ENCODE data around the gene ACKR3. TPM values are rescaled to one million over a fixed set of nuclear protein-coding genes. Genes with fewer than 3 reads are reported as not detected.

ACKR3 gene
- total RNA-seq, 1 donor from 2014 or later: 55.5 TPM

GRCh38 chr2:236533343-236533742 is 36.3 kb upstream of the ACKR3 start:
- H3K9me3 ChIP-seq: no peaks in the 10 kb centered on the region
- intact Hi-C loops (cut with DNase I): no loop called here
- no peak overlapping the region for H3K4me3 ChIP-seq
- DNase-seq (ENCODE audit: extremely low spot score in 2 of 2): peak in 1 of 2 donors; percentile 52
- no peak overlapping the region for H3K27ac ChIP-seq
- H3K36me3 ChIP-seq: no peaks in the 10 kb centered on the region
- TF ChIP-seq POLR2A (IDR thresholded peaks at IDR 0.05) (no peak), POLR2AphosphoS5 (IDR thresholded peaks at IDR 0.05; ENCODE audit: insufficient read depth in 1 of 2, low read depth in 1 of 2) (no peak), CTCF (IDR thresholded peaks at IDR 0.05) (no peak)
- H3K27me3 ChIP-seq: no peaks in the 10 kb centered on the region
- H3K4me1 ChIP-seq: no peaks in the 10 kb centered on the region

GRCh38 chr2:236535024-236535423 is 34.6 kb upstream of the ACKR3 start:
- H3K4me1 ChIP-seq: no peaks in the 10 kb centered on the region
- H3K4me3 ChIP-seq: no peak overlapping the region
- TF ChIP-seq POLR2AphosphoS5 (IDR thresholded peaks at IDR 0.05; ENCODE audit: insufficient read depth in 1 of 2, low read depth in 1 of 2) (no peak), POLR2A (IDR thresholded peaks at IDR 0.05) (no peak), CTCF (IDR thresholded peaks at IDR 0.05) (no peak)
- DNase-seq (ENCODE audit: extremely low spot score in 2 of 2): peak in 1 of 2 donors; percentile 37
- H3K27ac ChIP-seq: no peak overlapping the region
- H3K9me3 ChIP-seq: no peaks in the 10 kb centered on the region
- no peaks in the 10 kb centered on the region for H3K27me3 ChIP-seq
- no peaks in the 10 kb centered on the region for H3K36me3 ChIP-seq
- intact Hi-C loops (cut with DNase I): no loop called here

- TF ChIP-seq POLR2AphosphoS5 (IDR thresholded peaks at IDR 0.05; ENCODE audit: insufficient read depth in 1 of 2, low read depth in 1 of 2) (no peak), POLR2A (IDR thresholded peaks at IDR 0.05) (no peak), CTCF (IDR thresholded peaks at IDR 0.05) (no peak)
- no peak overlapping the region for H3K4me3 ChIP-seq
- H3K4me1 ChIP-seq: no peaks in the 10 kb centered on the region
- no peaks in the 10 kb centered on the region for H3K27me3 ChIP-seq
- no peaks in the 10 kb centered on the region for H3K36me3 ChIP-seq
- no peaks in the 10 kb centered on the region for H3K9me3 ChIP-seq
- DNase-seq (ENCODE audit: extremely low spot score in 2 of 2): peak in 1 of 2 donors; percentile 70
- intact Hi-C loops (cut with DNase I): no loop called here
- no peak overlapping the region for H3K27ac ChIP-seq
These were observed 32.8 kb upstream of the ACKR3 start for GRCh38 chr2:236536727-236537398.

GRCh38 chr2:236538242-236538641 is 31.4 kb upstream of the ACKR3 start:
- no peaks in the 10 kb centered on the region for H3K27me3 ChIP-seq
- no peak for TF ChIP-seq POLR2AphosphoS5 (IDR thresholded peaks at IDR 0.05; ENCODE audit: insufficient read depth in 1 of 2, low read depth in 1 of 2)
- TF ChIP-seq CTCF (IDR thresholded peaks at IDR 0.05): no peak
- no peak for TF ChIP-seq POLR2A (IDR thresholded peaks at IDR 0.05)
- no peak overlapping the region for H3K4me3 ChIP-seq

GRCh38 chr2:236541008-236541562 is 28.5 kb upstream of the ACKR3 start:
- Histone ChIP-seq H3K27me3 (no peaks in the 10 kb centered on the region), H3K27ac (no peak overlapping the region), H3K4me3 (no peak overlapping the region), H3K9me3 (no peaks in the 10 kb centered on the region), H3K36me3 (no peaks in the 10 kb centered on the region), H3K4me1 (no peaks in the 10 kb centered on the region)
- intact Hi-C loops (cut with DNase I): no loop called here
- TF ChIP-seq POLR2AphosphoS5 (IDR thresholded peaks at IDR 0.05; ENCODE audit: insufficient read depth in 1 of 2, low read depth in 1 of 2) (no peak), POLR2A (IDR thresholded peaks at IDR 0.05) (no peak), CTCF (IDR thresholded peaks at IDR 0.05) (no peak)
- no peak for DNase-seq (ENCODE audit: extremely low spot score in 2 of 2)

More at GRCh38 chr2:236538242-236538641, 31.4 kb upstream of the ACKR3 start:
- Histone ChIP-seq H3K9me3 (no peaks in the 10 kb centered on the region), H3K4me1 (no peaks in the 10 kb centered on the region), H3K27ac (no peak overlapping the region), H3K36me3 (no peaks in the 10 kb centered on the region)
- peak in 1 of 2 donors; percentile 65 for DNase-seq (ENCODE audit: extremely low spot score in 2 of 2)
- intact Hi-C loops (cut with DNase I): no loop called here

Measured in vagina (tissue), 2 donors.